MM.1S (cell line): ENCODE data around the gene PREX1.

ENCODE experiments used
- DNase-seq: peaks from one replicate; pipeline ENCODE4 v3.0.0-alpha.2; 2015
- H2AFZ ChIP-seq: fragments of 300-600 bp; sonication (generic); 2 replicates; pipeline ENCODE4 v1.6.0; 2016; ENCODE audit warnings: antibody characterized with exemption, low read length
- H3F3A ChIP-seq: fragments of 300-600 bp; sonication (generic); 2 replicates; pipeline ENCODE4 v1.6.1; 2016; ENCODE audit warnings: mild to moderate bottlenecking, antibody characterized with exemption, low read length, moderate library complexity, mixed read lengths; ENCODE audit not compliant: insufficient read depth
- H3K27ac ChIP-seq: fragments of 300-600 bp; sonication (generic); 2 replicates; pipeline ENCODE4 v1.5.1; 2016; ENCODE audit warnings: mild to moderate bottlenecking, low read length
- H3K27me3 ChIP-seq: fragments of 300-600 bp; sonication (generic); replicated peaks from 2 replicates; pipeline ENCODE4 v1.6.0; 2016; ENCODE audit warnings: low read length; ENCODE audit not compliant: insufficient read depth
- H3K36me3 ChIP-seq: fragments of 300-600 bp; sonication (generic); replicated peaks from 2 replicates; pipeline ENCODE4 v1.6.1; 2016; ENCODE audit warnings: mild to moderate bottlenecking, low read length, mixed read lengths; ENCODE audit not compliant: insufficient read depth
- H3K4me1 ChIP-seq: fragments of 300-600 bp; sonication (generic); 2 replicates; pipeline ENCODE4 v1.6.1; 2016; ENCODE audit warnings: low read length, mixed read lengths
- H3K4me2 ChIP-seq: fragments of 300-600 bp; sonication (generic); 2 replicates; pipeline ENCODE4 v1.6.0; 2016; ENCODE audit warnings: low read depth, low read length
- H3K4me3 ChIP-seq: fragments of 300-600 bp; sonication (generic); 2 replicates; pipeline ENCODE4 v1.5.1; 2016; ENCODE audit warnings: low read length, mixed read lengths
- H3K79me2 ChIP-seq: fragments of 300-600 bp; sonication (generic); 2 replicates; pipeline ENCODE4 v1.6.1; 2016; ENCODE audit warnings: mixed run types, low read length, mixed read lengths
- H3K9ac ChIP-seq: fragments of 300-600 bp; sonication (generic); 2 replicates; pipeline ENCODE4 v1.6.1; 2016; ENCODE audit warnings: low read length, mixed read lengths
- H3K9me2 ChIP-seq: fragments of 300-600 bp; sonication (generic); replicated peaks from 2 replicates; pipeline ENCODE4 v1.6.1; 2016; ENCODE audit warnings: mild to moderate bottlenecking, low read length, mixed read lengths; ENCODE audit not compliant: insufficient read depth
- H3K9me3 ChIP-seq: fragments of 300-600 bp; sonication (generic); replicated peaks from 2 replicates; pipeline ENCODE4 v1.6.1; 2016; ENCODE audit warnings: mild to moderate bottlenecking, low read length, mixed read lengths; ENCODE audit not compliant: insufficient read depth
- H4K20me1 ChIP-seq: fragments of 300-600 bp; sonication (generic); 2 replicates; pipeline ENCODE4 v1.6.1; 2016; ENCODE audit warnings: mild to moderate bottlenecking, low read length, moderate library complexity, mixed read lengths; ENCODE audit not compliant: insufficient read depth
- EZH2 ChIP-seq: fragments of 300-600 bp; sonication (generic); optimal IDR thresholded peaks from 2 replicates; pipeline ENCODE3; 2017; ENCODE audit warnings: low read depth, mild to moderate bottlenecking, antibody characterized with exemption, low read length, mixed read lengths
- EZH2phosphoT487 ChIP-seq: fragments of 300-600 bp; sonication (generic); IDR thresholded peaks from 2 replicates; pipeline ENCODE4 v1.6.1; 2018; ENCODE audit warnings: antibody characterized with exemption, low read length
- TF ChIP-seq, protein P1 (sequence below): fragments of 300-600 bp; sonication (generic); IDR thresholded peaks from 2 replicates; pipeline ENCODE4 v1.5.1; 2016; ENCODE audit warnings: antibody characterized with exemption, low read length, mixed read lengths

PREX1 gene

DNA sequence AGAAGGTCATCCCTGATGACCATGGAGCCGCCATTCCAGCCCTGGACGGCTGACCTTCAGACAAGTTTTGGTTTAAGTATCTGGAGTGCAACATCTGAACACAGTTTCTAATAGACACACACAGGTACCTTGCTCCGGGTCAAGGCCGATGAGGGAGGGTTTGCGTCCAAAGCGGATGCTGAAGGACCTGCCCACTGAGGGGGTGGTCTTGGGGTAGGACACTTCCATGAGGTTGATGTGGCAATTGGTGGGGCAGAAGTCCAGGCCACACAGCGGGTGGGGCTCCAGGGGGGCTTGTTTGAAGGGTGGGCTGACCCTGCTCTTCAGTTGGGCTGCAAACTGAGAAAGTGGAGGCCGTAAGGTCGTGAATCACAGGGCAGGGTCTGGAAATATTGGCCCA, 177.9 kb downstream of the PREX1 start:
- Histone ChIP-seq H3K4me2 (no peak overlapping the region), H3K4me3 (no peak overlapping the region), H2AFZ (no peak overlapping the region), H3K9me2 (no peaks in the 10 kb centered on the region), H3K27me3 (no peaks in the 10 kb centered on the region), H3K9ac (no peak overlapping the region), H4K20me1 (no peaks in the 10 kb centered on the region), H3K9me3 (no peaks in the 10 kb centered on the region), H3K27ac (no peak overlapping the region), H3K79me2 (no peaks in the 10 kb centered on the region), H3K4me1 (no peaks in the 10 kb centered on the region), H3K36me3 (no peaks in the 10 kb centered on the region), H3F3A (no peaks in the 10 kb centered on the region)
- DNase-seq, result no peak
- TF ChIP-seq EZH2, result no peak
- TF ChIP-seq, protein P1, sequence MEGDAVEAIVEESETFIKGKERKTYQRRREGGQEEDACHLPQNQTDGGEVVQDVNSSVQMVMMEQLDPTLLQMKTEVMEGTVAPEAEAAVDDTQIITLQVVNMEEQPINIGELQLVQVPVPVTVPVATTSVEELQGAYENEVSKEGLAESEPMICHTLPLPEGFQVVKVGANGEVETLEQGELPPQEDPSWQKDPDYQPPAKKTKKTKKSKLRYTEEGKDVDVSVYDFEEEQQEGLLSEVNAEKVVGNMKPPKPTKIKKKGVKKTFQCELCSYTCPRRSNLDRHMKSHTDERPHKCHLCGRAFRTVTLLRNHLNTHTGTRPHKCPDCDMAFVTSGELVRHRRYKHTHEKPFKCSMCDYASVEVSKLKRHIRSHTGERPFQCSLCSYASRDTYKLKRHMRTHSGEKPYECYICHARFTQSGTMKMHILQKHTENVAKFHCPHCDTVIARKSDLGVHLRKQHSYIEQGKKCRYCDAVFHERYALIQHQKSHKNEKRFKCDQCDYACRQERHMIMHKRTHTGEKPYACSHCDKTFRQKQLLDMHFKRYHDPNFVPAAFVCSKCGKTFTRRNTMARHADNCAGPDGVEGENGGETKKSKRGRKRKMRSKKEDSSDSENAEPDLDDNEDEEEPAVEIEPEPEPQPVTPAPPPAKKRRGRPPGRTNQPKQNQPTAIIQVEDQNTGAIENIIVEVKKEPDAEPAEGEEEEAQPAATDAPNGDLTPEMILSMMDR, result no peak
- TF ChIP-seq EZH2phosphoT487, result no peak

DNA sequence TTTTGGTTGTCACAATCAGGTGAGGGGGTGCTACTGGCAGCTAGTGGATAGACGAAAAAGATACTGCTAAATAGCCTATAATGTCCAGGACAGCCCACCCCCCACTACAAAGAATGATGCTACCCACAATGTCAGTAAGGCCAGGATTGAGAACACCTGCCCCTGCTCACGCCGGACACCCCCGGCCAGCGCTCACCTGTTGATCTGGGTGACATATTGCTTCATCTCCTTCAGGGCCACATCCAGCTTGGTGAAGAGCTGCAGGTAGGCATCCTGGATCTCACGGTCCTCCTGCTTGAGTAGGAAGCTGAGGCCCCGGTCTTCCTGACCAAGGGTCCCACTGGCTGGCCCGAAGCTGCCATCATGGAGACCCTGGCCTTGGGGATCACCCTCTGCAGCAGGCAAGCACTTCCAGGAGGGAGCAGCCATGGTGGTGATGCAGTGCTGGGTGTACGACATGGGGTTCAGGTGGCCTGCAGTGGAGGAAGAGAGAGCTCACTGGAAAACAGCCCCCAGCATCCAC, 178.6 kb downstream of the PREX1 start:
- no peaks in the 10 kb centered on the region for H3K27me3 ChIP-seq

DNA sequence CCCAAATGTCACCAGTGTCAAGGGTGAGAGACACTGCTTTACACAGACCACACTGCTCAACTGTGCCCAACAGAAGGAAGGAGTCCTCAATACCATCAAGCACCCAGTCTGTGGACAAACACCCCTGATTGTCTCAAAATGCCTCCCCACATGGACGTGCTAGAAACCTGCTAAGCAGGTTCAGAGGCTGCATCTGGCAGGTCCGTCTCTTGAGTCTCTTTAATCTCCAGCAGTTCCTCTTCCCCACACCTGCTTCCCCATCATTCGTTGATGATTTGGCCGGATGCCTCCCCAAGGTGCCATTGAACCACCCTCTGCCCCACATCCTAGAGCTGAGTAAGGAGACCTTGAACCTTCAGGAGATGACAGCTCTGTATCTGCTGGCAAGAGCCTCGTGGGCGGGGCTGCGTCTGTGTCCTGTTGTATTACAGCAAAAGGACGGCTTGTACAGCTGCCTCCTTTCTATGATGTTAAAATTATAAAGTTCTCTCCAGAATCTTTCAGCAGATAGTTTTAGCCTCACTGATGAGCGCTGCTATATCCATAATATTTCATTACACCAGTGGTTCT, 179.2 kb downstream of the PREX1 start:
- H3K9me2 ChIP-seq, result no peaks in the 10 kb centered on the region
- no peaks in the 10 kb centered on the region for H3K79me2 ChIP-seq
- H3F3A ChIP-seq, result no peaks in the 10 kb centered on the region
- no peaks in the 10 kb centered on the region for H3K27me3 ChIP-seq
- no peaks in the 10 kb centered on the region for H3K36me3 ChIP-seq
- no peaks in the 10 kb centered on the region for H3K4me1 ChIP-seq
- TF ChIP-seq EZH2phosphoT487 (no peak), EZH2 (no peak)
- TF ChIP-seq, protein P1, result no peak
- no peak overlapping the region for H3K4me3 ChIP-seq
- H3K9ac ChIP-seq, result no peak overlapping the region
- H3K27ac ChIP-seq, result no peak overlapping the region
- H3K4me2 ChIP-seq, result no peak overlapping the region
- no peaks in the 10 kb centered on the region for H4K20me1 ChIP-seq
- H2AFZ ChIP-seq, result no peak overlapping the region
- no peak for DNase-seq
- no peaks in the 10 kb centered on the region for H3K9me3 ChIP-seq

More for the DNA sequence above, 178.6 kb downstream of the PREX1 start:
- Histone ChIP-seq H3K36me3 (no peaks in the 10 kb centered on the region), H3K4me3 (no peak overlapping the region), H3K9me2 (no peaks in the 10 kb centered on the region), H3K4me2 (no peak overlapping the region), H3K79me2 (no peaks in the 10 kb centered on the region), H3K9me3 (no peaks in the 10 kb centered on the region), H3F3A (no peaks in the 10 kb centered on the region), H3K9ac (no peak overlapping the region), H4K20me1 (no peaks in the 10 kb centered on the region), H3K4me1 (no peaks in the 10 kb centered on the region), H3K27ac (no peak overlapping the region), H2AFZ (no peak overlapping the region)
- no peak for DNase-seq
- TF ChIP-seq EZH2phosphoT487, result no peak

DNA sequence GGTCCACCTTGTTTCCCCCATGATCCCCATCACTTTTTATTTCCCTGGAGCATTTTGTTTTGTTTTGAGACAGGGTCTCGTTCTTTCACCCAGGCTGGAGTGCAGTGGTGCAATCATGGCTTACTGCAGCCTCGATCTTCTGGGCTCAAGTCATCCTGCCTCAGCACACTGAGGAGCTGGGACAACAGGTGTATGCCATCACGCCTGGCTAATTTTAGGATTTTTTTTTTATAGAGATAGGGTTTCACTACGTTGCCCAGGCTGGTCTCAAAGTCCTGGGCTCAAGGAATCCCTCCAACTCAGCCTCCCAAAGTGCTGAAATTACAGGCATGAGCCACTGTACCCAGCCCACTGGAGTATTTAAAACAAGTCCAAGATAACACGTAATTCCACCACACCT, 179.9 kb downstream of the PREX1 start:
- Histone ChIP-seq H3K36me3 (no peaks in the 10 kb centered on the region), H3K4me2 (no peak overlapping the region), H3F3A (no peaks in the 10 kb centered on the region), H3K4me1 (no peaks in the 10 kb centered on the region), H3K9me3 (no peaks in the 10 kb centered on the region), H3K9ac (no peak overlapping the region), H2AFZ (no peak overlapping the region), H3K4me3 (no peak overlapping the region), H3K79me2 (no peaks in the 10 kb centered on the region), H4K20me1 (no peaks in the 10 kb centered on the region), H3K9me2 (no peaks in the 10 kb centered on the region), H3K27ac (no peak overlapping the region), H3K27me3 (no peaks in the 10 kb centered on the region)
- TF ChIP-seq EZH2 (no peak), EZH2phosphoT487 (no peak)
- TF ChIP-seq, protein P1, result no peak
- DNase-seq, result no peak
